Lower leg skin (tissue), 3 donors: ENCODE results near the gene HOXC4.

Experiments used
- CTCF ChIP-seq, 3 donors: fragments of 450-650 bp; IDR thresholded peaks; one replicate each; pipeline ENCODE4 v1.5.1; 2016; ENCODE audit warnings: antibody characterized with exemption in 3 of 3, mild to moderate bottlenecking in 3 of 3, moderate library complexity in 2 of 3
- POLR2A ChIP-seq, 2 donors: fragments of 450-650 bp; IDR thresholded peaks; one replicate each; pipeline ENCODE4 v1.6.1; 2016 to 2017; ENCODE audit warnings: antibody characterized with exemption in 2 of 2, mild to moderate bottlenecking in 1 of 2, moderate library complexity in 1 of 2

- no peak for TF ChIP-seq CTCF (IDR thresholded peaks at IDR 0.05)
- TF ChIP-seq POLR2A (IDR thresholded peaks at IDR 0.05), result no peak
Measured at GRCh38 chr12:54060174-54060974, 6.7 kb downstream of the HOXC4 start.
